HepG2 (cell line): Measurements from ENCODE around the gene ADARB1. TPM values are rescaled to one million over a fixed set of nuclear protein-coding genes. Genes with fewer than 3 reads are reported as not detected.

Experiments
- ATAC-seq: fragments of 200-7000 bp; cut with Tn5 transposase; 3 replicates; pipeline ENCODE4 v1.9.1; 2020; ENCODE audit warnings: mild to moderate bottlenecking, moderate library complexity
- BruUV-seq: library from RNA; stranded (reverse); fragments of 400-500 nt; replicated peaks from 2 replicates; lab custom pipeline; 2021; lab: Mats Ljungman, UMichigan
- CTCF ChIA-PET: fragments of 300-600 bp; formaldehyde crosslinking; extraction: SDS; loops from one replicate; lab custom pipeline; 2021; ENCODE audit warnings: low total read pairs, inconsistent platforms, low intra/inter-chr PET ratio; lab: Yijun Ruan, JAX
- POLR2A ChIA-PET: fragments of 350-600 bp; sonication (Branson Sonifier 250); formaldehyde crosslinking; loops from one replicate; lab custom pipeline; 2020; ENCODE audit warnings: antibody characterized with exemption, inconsistent platforms; lab: Yijun Ruan, JAX
- DNase-seq: peaks from one replicate; pipeline ENCODE4 v3.0.0-alpha.2; 2015; ENCODE audit warnings: low spot score
- FAIRE-seq: peaks from 3 replicates; lab custom pipeline; 2011; peaks lifted over from hg19 to GRCh38; lab: Jason Lieb, UNC
- H2AFZ ChIP-seq: one replicate; pipeline ENCODE4 v1.6.1; 2011; ENCODE audit warnings: low read length, inconsistent platforms
- H3K27ac ChIP-seq: fragments of 300-600 bp; 3 replicates; pipeline ENCODE4 v1.8.0; 2011; ENCODE audit warnings: mixed run types, mild to moderate bottlenecking, mixed read lengths, low read length, inconsistent platforms; ENCODE audit not compliant: insufficient read depth; ENCODE audit errors: extremely low read length
- H3K27me3 ChIP-seq, 2 experiments: fragments of 200-600 bp in 1 of 2; 2 replicates in 1 of 2; 3 replicates in 1 of 2; pipeline versions ENCODE4 v1.6.0 to v1.8.0; 2011; ENCODE audit warnings: low read length in 2 of 2, mild to moderate bottlenecking in 2 of 2, moderate library complexity in 2 of 2, inconsistent platforms in 1 of 2; ENCODE audit not compliant: insufficient read depth in 2 of 2, control insufficient read depth in 1 of 2
- H3K36me3 ChIP-seq, 2 experiments: fragments of 200-600 bp in 1 of 2; replicated peaks in 1 of 2; 2 replicates in 1 of 2; 3 replicates in 1 of 2; pipeline versions ENCODE4 v1.5.1 to v1.8.0; 2011; ENCODE audit warnings: low read length in 2 of 2, inconsistent platforms in 1 of 2; ENCODE audit not compliant: insufficient read depth in 2 of 2, control insufficient read depth in 1 of 2
- H3K4me1 ChIP-seq: 2 replicates; pipeline ENCODE4 v1.5.1; 2012; ENCODE audit warnings: low read length, inconsistent platforms; ENCODE audit not compliant: insufficient read depth
- H3K4me2 ChIP-seq: 2 replicates; pipeline ENCODE4 v1.6.0; 2011; ENCODE audit warnings: low read depth, low read length, inconsistent platforms
- H3K4me3 ChIP-seq, 3 experiments: fragments of 200-600 bp in 1 of 3; sonication (generic), shearing (Covaris generic) in 1 of 3; replicated peaks in 1 of 3; 2 replicates each; pipeline ENCODE4 v1.5.1; 2011 to 2016; ENCODE audit warnings: low read length in 3 of 3, inconsistent platforms in 2 of 3, low read depth in 2 of 3, mild to moderate bottlenecking in 2 of 3, control low read depth in 1 of 3, mixed read lengths in 1 of 3; ENCODE audit not compliant: insufficient read depth in 1 of 3
- H3K79me2 ChIP-seq: one replicate; pipeline ENCODE4 v1.6.1; 2011; ENCODE audit warnings: low read length, inconsistent platforms; ENCODE audit not compliant: insufficient read depth
- H3K9ac ChIP-seq: 2 replicates; pipeline ENCODE4 v1.6.0; 2011; ENCODE audit warnings: mild to moderate bottlenecking, low read depth, low read length, inconsistent platforms; ENCODE audit not compliant: insufficient read depth
- H3K9me3 ChIP-seq: 2 replicates; pipeline ENCODE4 v1.5.1; 2012; ENCODE audit warnings: mild to moderate bottlenecking, low read length
- H4K20me1 ChIP-seq: 2 replicates; pipeline ENCODE4 v1.6.0; 2011; ENCODE audit warnings: inconsistent platforms, mild to moderate bottlenecking, low read length, moderate library complexity; ENCODE audit not compliant: insufficient read depth
- CENPX ChIP-seq: sonication (generic); formaldehyde crosslinking; IDR thresholded peaks from 2 replicates; pipeline ENCODE4 v1.9.0; 2021; ENCODE audit warnings: mild to moderate bottlenecking, missing genetic modification reagents, moderate library complexity
- HNRNPUL1 ChIP-seq: fragments of 200-400 bp; formaldehyde crosslinking; IDR thresholded peaks from 2 replicates; pipeline ENCODE4 v1.6.1; 2017; ENCODE audit warnings: low read depth, mild to moderate bottlenecking, low read length, moderate library complexity
- KLF15 ChIP-seq: sonication (generic); formaldehyde crosslinking; IDR thresholded peaks from 2 replicates; pipeline ENCODE4 v1.8.1; 2023; ENCODE audit warnings: borderline replicate concordance, mild to moderate bottlenecking, inconsistent platforms, missing genetic modification reagents, mixed read lengths
- RFX3 ChIP-seq: IDR thresholded peaks from 2 replicates; pipeline ENCODE4 v1.6.1; 2016; ENCODE audit warnings: missing biosample characterization, missing genetic modification reagents
- ZFP36L1 ChIP-seq: sonication (generic); formaldehyde crosslinking; IDR thresholded peaks from 2 replicates; pipeline ENCODE4 v1.8.0; 2022; ENCODE audit warnings: mild to moderate bottlenecking, missing genetic modification reagents, moderate library complexity
- ZNF33A ChIP-seq: sonication (generic); formaldehyde crosslinking; IDR thresholded peaks from 2 replicates; pipeline ENCODE4 v1.5.1; 2020; ENCODE audit warnings: missing genetic modification reagents, mild to moderate bottlenecking, moderate library complexity, borderline replicate concordance
- ZNF484 ChIP-seq: sonication (generic); formaldehyde crosslinking; IDR thresholded peaks from 2 replicates; pipeline ENCODE4 v1.5.1; 2020; ENCODE audit warnings: mild to moderate bottlenecking, low read depth, missing genetic modification reagents, borderline replicate concordance
- ZNF737 ChIP-seq: sonication (generic); formaldehyde crosslinking; IDR thresholded peaks from 2 replicates; pipeline ENCODE4 v1.5.0; 2020; ENCODE audit warnings: missing genetic modification reagents, mild to moderate bottlenecking, borderline replicate concordance
- ZNF83 ChIP-seq: sonication (generic); formaldehyde crosslinking; IDR thresholded peaks from 2 replicates; pipeline ENCODE4 v1.4.0; 2020; ENCODE audit warnings: missing genetic modification reagents, mild to moderate bottlenecking, borderline replicate concordance
- ZNF878 ChIP-seq: sonication (generic); formaldehyde crosslinking; IDR thresholded peaks from 2 replicates; pipeline ENCODE4 v1.8.1; 2023; ENCODE audit warnings: mild to moderate bottlenecking, missing genetic modification reagents, moderate library complexity
- WGBS: methylation state at CpG from one replicate; pipeline ENCODE4 v1.1.6; 2017; ENCODE audit warnings: low lambda C conversion rate; 5-methylcytosine and 5-hydroxymethylcytosine counted together
- in situ Hi-C: cut with HindIII; loops from 2 replicates; pipeline ENCODE4 v1.10.0; 2017; ENCODE audit warnings: low pct_unique_long_range_greater_than_20kb; ENCODE audit not compliant: extremely low pct_ligation_motif_present
- intact Hi-C: fragments of 100-400 bp; cut with micrococcal nuclease; formaldehyde crosslinking; loops from one replicate; pipeline ENCODE4 v1.10.0; 2022; ENCODE audit not compliant: unreplicated experiment
- polyA plus RNA-seq, 8 experiments: library from polyadenylated mRNA; depleted of rRNA in 3 of 8; stranded (reverse) in 7 of 8; unstranded in 1 of 8; fragments of >200 nt; fragmentation: Illumina TruSeq in 4 of 8; extraction: Trizol in 4 of 8; gene quantifications; 2 replicates each; pipeline versions ENCODE4 v1.2.1 to v1.2.3, GENCODE V29; 2011 to 2016; ENCODE audit warnings: low read depth in 4 of 8, missing spikeins in 1 of 8, mixed read lengths in 1 of 8; ENCODE audit not compliant: insufficient read depth in 1 of 8
- total RNA-seq, 5 experiments: library from RNA; depleted of rRNA; stranded (reverse); fragments of >200 nt; fragmentation: Illumina TruSeq; extraction: Trizol; gene quantifications; 2 replicates each; pipeline ENCODE4 v1.2.3, GENCODE V29; 2016; ENCODE audit warnings: low read depth in 1 of 5
- TF ChIP-seq, protein P1 (sequence below): fragments of 450-650 bp; IDR thresholded peaks from 2 replicates; pipeline ENCODE4 v1.6.1; 2017
- TF ChIP-seq, protein P2 (sequence below): sonication (generic); formaldehyde crosslinking; IDR thresholded peaks from 2 replicates; pipeline ENCODE4 v1.4.0; 2020; ENCODE audit warnings: low read depth, missing genetic modification reagents
- TF ChIP-seq, protein P3 (sequence below): sonication (generic); formaldehyde crosslinking; IDR thresholded peaks from 2 replicates; pipeline ENCODE4 v1.8.0; 2022; ENCODE audit warnings: missing genetic modification reagents, low read depth, mild to moderate bottlenecking, borderline replicate concordance

Gene ADARB1
- total and polyA plus RNA-seq, 2 of the 13 experiments (the other 11 are each of a cell fraction or from before 2014, with no cell fraction given) = 6.6 to 10.0 TPM

- Histone ChIP-seq H2AFZ (no peak overlapping the region), H3K36me3 (no peaks in the 10 kb centered on the region), H3K4me2 (no peak overlapping the region), H3K27me3 (no peaks in the 10 kb centered on the region), H3K79me2 (no peaks in the 10 kb centered on the region), H3K27ac (no peak overlapping the region), H4K20me1 (no peaks in the 10 kb centered on the region), H3K9ac (no peak overlapping the region), H3K4me3 (no peak overlapping the region), H3K9me3 (no peaks in the 10 kb centered on the region), H3K4me1 (peaks cover 17% of the 10 kb centered on the region)
- FAIRE-seq = no peak
- intact Hi-C loops = no loop called here
- no TSS peak for BruUV-seq
- DNase-seq = no peak
- TF ChIP-seq RFX3 (no peak), ZNF737 (CRISPR knock-in tag) (no peak), CENPX (CRISPR knock-in tag) (no peak), ZNF33A (no peak)
- ChIA-PET POLR2A (interaction anchor here (0.5 kb wide), 1 partner anchor 186 kb away, joined by 3 read pairs; no protein-coding TSS in a partner anchor), CTCF (no interaction called here)
- 97% methylated on average over 11 of the region's 11 CpGs for WGBS
- ATAC-seq = no peak
- in situ Hi-C loops = no loop called here
Measured at GRCh38 chr21:45126204-45126626, 51.8 kb downstream of the ADARB1 start.

GRCh38 chr21:45126983-45127382 is 52.6 kb downstream of the ADARB1 start:
- 80% methylated on average over 7 of the region's 7 CpGs for WGBS
- intact Hi-C loops = no loop called here
- no peaks in the 10 kb centered on the region for H3K36me3 ChIP-seq
- POLR2A ChIA-PET = no interaction called here
- peaks cover 17% of the 10 kb centered on the region for H3K4me1 ChIP-seq
- no peaks in the 10 kb centered on the region for H3K79me2 ChIP-seq
- in situ Hi-C loops = no loop called here
- no peak overlapping the region for H3K27ac ChIP-seq
- CTCF ChIA-PET = no interaction called here
- no peak for ATAC-seq
- no peaks in the 10 kb centered on the region for H3K27me3 ChIP-seq
- H2AFZ ChIP-seq = no peak overlapping the region
- H3K4me3 ChIP-seq = no peak overlapping the region
- DNase-seq = no peak
- H3K4me2 ChIP-seq = no peak overlapping the region
- H3K9ac ChIP-seq = no peak overlapping the region
- BruUV-seq = no TSS peak
- FAIRE-seq = no peak
- H4K20me1 ChIP-seq = no peaks in the 10 kb centered on the region
- no peaks in the 10 kb centered on the region for H3K9me3 ChIP-seq
- TF ChIP-seq, protein P1, sequence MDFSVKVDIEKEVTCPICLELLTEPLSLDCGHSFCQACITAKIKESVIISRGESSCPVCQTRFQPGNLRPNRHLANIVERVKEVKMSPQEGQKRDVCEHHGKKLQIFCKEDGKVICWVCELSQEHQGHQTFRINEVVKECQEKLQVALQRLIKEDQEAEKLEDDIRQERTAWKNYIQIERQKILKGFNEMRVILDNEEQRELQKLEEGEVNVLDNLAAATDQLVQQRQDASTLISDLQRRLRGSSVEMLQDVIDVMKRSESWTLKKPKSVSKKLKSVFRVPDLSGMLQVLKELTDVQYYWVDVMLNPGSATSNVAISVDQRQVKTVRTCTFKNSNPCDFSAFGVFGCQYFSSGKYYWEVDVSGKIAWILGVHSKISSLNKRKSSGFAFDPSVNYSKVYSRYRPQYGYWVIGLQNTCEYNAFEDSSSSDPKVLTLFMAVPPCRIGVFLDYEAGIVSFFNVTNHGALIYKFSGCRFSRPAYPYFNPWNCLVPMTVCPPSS = no peak
- TF ChIP-seq ZFP36L1 (CRISPR knock-in tag) = no peak
- TF ChIP-seq, protein P2, sequence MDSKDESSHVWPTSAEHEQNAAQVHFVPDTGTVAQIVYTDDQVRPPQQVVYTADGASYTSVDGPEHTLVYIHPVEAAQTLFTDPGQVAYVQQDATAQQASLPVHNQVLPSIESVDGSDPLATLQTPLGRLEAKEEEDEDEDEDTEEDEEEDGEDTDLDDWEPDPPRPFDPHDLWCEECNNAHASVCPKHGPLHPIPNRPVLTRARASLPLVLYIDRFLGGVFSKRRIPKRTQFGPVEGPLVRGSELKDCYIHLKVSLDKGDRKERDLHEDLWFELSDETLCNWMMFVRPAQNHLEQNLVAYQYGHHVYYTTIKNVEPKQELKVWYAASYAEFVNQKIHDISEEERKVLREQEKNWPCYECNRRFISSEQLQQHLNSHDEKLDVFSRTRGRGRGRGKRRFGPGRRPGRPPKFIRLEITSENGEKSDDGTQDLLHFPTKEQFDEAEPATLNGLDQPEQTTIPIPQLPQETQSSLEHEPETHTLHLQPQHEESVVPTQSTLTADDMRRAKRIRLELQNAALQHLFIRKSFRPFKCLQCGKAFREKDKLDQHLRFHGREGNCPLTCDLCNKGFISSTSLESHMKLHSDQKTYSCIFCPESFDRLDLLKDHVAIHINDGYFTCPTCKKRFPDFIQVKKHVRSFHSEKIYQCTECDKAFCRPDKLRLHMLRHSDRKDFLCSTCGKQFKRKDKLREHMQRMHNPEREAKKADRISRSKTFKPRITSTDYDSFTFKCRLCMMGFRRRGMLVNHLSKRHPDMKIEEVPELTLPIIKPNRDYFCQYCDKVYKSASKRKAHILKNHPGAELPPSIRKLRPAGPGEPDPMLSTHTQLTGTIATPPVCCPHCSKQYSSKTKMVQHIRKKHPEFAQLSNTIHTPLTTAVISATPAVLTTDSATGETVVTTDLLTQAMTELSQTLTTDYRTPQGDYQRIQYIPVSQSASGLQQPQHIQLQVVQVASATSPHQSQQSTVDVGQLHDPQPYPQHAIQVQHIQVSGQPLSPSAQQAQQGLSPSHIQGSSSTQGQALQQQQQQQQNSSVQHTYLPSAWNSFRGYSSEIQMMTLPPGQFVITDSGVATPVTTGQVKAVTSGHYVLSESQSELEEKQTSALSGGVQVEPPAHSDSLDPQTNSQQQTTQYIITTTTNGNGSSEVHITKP (CRISPR knock-in tag) = no peak
- no peak for TF ChIP-seq HNRNPUL1
- no peak for TF ChIP-seq KLF15 (CRISPR knock-in tag)
- TF ChIP-seq ZNF83 (CRISPR knock-in tag) = no peak
- no peak for TF ChIP-seq ZNF484 (CRISPR knock-in tag)
- TF ChIP-seq, protein P3, sequence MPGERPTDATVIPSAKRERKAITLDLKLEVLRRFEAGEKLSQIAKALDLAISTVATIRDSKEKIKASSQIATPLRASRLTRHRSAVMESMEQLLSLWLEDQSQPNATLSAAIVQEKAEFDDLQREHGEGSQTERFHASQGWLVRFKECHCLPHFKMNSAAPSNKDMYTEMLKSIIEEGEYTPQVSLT = no peak
- TF ChIP-seq ZNF878 = no peak
